HFFc6 (cell line): Measurements from ENCODE around the gene TCEANC2. TPM values are rescaled to one million over a fixed set of nuclear protein-coding genes. Genes with fewer than 3 reads are reported as not detected.
A peak's percentile ranks its signal among the peaks of the same experiment; 100 is the strongest.
"Not testable (repeated sequence)": the region's sequence is repeated elsewhere in the genome, so short reads cannot be mapped to it uniquely, and the experiment has no call there.

ENCODE experiments used
- DNase-seq: peaks from one replicate; pipeline ENCODE4 v3.0.0-alpha.2; 2018
- H3K27ac Mint-ChIP-seq: 2 replicates; pipeline ENCODE4 v1.8.0; 2020; ENCODE audit warnings: mild to moderate bottlenecking, mixed read lengths
- H3K27me3 Mint-ChIP-seq: 2 replicates; pipeline ENCODE4 v1.8.0; 2021; ENCODE audit warnings: mild to moderate bottlenecking, moderate library complexity, mixed read lengths; ENCODE audit not compliant: insufficient read depth
- H3K36me3 Mint-ChIP-seq: 2 replicates; pipeline ENCODE4 v1.8.0; 2021; ENCODE audit warnings: low read depth, mixed read lengths
- H3K4me1 Mint-ChIP-seq: 2 replicates; pipeline ENCODE4 v1.8.0; 2020; ENCODE audit warnings: low read depth, mixed read lengths
- H3K4me3 Mint-ChIP-seq: 2 replicates; pipeline ENCODE4 v1.8.0; 2020; ENCODE audit warnings: mild to moderate bottlenecking, moderate library complexity, mixed read lengths
- H3K9me3 Mint-ChIP-seq: 2 replicates; pipeline ENCODE4 v1.8.0; 2020; ENCODE audit warnings: mild to moderate bottlenecking, mixed read lengths
- total RNA-seq, 6 experiments: library from RNA; stranded (reverse); fragmentation: NEBNext Ultra II Directional; extraction: Animal tissue kit (Norgen Biotek cat#: 25700); gene quantifications; 2 replicates in 1 of 6; 3 replicates in 5 of 6; pipeline ENCODE4 v1.2.3, GENCODE V29; 2021
- TF ChIP-seq, protein P1 (sequence below): fragments of 200-600 bp; sonication (generic); IDR thresholded peaks from 2 replicates; pipeline ENCODE4 v1.5.0; 2021; ENCODE audit warnings: antibody characterized with exemption, mild to moderate bottlenecking

Gene TCEANC2
- total RNA-seq, 6 experiments from 2014 or later = 4.2 to 5.5 (median 4.8) TPM

DNA sequence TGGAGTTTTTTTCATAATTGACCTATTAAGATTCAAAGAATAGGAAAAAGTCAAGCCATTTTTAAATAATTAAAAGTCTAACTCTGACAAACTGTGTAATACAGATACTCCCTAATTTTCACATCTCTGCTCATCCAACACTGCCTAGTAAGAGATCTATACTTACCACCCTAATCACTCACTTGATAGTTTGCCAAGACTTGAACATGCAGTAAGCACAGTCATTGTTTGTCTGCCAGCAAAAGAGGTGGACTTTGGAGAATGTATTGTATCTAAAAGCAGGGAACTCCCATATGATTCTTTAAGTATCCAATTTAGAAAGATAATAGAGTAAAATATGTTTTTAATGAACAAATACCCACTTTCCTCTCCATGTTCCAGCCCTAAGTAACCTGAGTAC lies 15.9 kb upstream of the TCEANC2 start:
- H3K27ac Mint-ChIP-seq = no peak overlapping the region
- TF ChIP-seq, protein P1, sequence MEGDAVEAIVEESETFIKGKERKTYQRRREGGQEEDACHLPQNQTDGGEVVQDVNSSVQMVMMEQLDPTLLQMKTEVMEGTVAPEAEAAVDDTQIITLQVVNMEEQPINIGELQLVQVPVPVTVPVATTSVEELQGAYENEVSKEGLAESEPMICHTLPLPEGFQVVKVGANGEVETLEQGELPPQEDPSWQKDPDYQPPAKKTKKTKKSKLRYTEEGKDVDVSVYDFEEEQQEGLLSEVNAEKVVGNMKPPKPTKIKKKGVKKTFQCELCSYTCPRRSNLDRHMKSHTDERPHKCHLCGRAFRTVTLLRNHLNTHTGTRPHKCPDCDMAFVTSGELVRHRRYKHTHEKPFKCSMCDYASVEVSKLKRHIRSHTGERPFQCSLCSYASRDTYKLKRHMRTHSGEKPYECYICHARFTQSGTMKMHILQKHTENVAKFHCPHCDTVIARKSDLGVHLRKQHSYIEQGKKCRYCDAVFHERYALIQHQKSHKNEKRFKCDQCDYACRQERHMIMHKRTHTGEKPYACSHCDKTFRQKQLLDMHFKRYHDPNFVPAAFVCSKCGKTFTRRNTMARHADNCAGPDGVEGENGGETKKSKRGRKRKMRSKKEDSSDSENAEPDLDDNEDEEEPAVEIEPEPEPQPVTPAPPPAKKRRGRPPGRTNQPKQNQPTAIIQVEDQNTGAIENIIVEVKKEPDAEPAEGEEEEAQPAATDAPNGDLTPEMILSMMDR = no peak
- peaks cover 9% of the 10 kb centered on the region; the same call in 1 of the 2 replicates for H3K4me1 Mint-ChIP-seq
- no peaks in the 10 kb centered on the region; the same call in 1 of the 2 replicates for H3K27me3 Mint-ChIP-seq
- no peak for DNase-seq
- H3K4me3 Mint-ChIP-seq = no peak overlapping the region
- peaks cover 4% of the 10 kb centered on the region; the same call in 1 of the 2 replicates for H3K36me3 Mint-ChIP-seq
- no peaks in the 10 kb centered on the region for H3K9me3 Mint-ChIP-seq

DNA sequence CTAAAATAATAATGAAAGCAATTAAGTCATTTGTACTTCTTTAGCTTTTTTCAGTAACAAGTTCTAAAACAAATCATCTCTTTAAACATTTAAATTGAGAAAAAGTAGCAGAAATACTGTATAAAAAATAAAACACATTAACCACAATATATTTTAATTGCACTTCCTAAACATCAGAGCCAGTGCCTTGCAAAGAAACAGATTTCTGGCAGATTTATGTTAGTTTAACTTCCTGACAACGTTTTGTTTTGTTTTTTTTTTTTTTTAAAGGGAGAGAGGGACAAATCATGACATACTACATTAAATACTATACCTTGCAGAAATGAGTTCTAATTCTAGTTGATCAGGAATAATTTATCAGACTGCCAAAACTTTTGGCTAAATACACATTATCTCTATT lies 11.6 kb upstream of the TCEANC2 start:
- H3K27ac Mint-ChIP-seq = no peak overlapping the region
- H3K9me3 Mint-ChIP-seq = no peaks in the 10 kb centered on the region
- no peak overlapping the region for H3K4me3 Mint-ChIP-seq

DNA sequence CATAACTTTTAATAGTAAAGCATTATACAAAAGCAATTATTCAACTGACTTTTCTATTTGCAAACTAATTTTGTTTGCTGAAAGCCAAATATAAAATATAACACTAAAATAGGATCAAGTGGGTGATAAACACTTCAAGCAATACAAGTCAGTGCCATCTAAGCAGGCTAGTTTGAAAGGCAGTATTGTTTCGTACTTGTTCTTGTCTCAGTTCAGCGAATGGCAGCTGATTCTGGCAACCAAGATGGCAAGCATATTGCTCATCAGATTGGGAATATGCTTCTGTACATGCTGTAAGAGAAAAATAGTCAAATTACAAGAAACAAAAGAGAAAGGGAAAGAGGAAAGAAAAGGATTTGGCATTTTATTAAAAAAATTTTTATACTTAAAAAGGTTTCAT lies 7.9 kb upstream of the TCEANC2 start:
- Mint-ChIP-seq H3K4me1 (peaks cover 37% of the 10 kb centered on the region), H3K27me3 (no peaks in the 10 kb centered on the region), H3K27ac (no peak overlapping the region), H3K36me3 (peaks cover 9% of the 10 kb centered on the region; the same call in 1 of the 2 replicates), H3K9me3 (no peaks in the 10 kb centered on the region), H3K4me3 (no peak overlapping the region)
- no peak for DNase-seq
- TF ChIP-seq, protein P1 = no peak

More for the DNA sequence above, 11.6 kb upstream of the TCEANC2 start:
- H3K4me1 Mint-ChIP-seq = peaks cover 24% of the 10 kb centered on the region
- peaks cover 9% of the 10 kb centered on the region; the same call in 1 of the 2 replicates for H3K36me3 Mint-ChIP-seq
- H3K27me3 Mint-ChIP-seq = no peaks in the 10 kb centered on the region
- no peak for DNase-seq
- TF ChIP-seq, protein P1 = no peak

DNA sequence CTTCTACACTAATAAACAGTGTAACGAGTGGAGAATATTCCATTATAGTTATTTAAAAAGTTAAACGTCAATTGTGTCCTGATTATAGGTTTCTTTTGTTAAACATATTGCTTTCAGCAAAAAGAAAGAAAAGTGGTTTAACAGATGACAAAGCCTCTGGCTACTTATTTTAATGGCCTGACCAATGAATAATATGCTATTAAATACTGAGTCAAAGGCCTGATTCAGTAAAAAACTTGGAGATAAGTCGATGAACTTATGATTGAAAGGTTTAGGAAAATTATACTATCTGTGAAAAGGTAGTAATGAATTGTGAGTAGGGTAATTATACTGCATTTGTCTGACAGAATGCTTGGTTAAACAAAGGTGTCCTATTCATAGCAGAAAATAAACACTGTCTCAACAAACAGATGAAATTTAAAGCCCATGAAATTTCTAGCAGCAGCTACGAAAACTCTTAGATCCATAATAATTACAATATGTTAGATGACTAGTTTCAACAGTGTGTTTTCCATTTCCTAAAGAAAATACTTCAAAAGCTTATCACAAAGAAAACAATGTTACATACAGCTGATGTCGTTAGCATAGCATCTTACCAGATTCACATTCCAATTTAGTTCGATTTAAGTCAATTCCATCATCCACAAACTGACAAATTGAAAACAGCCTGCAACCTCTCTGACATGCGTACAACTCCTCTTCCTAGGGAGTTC lies 6.6 kb upstream of the TCEANC2 start:
- Mint-ChIP-seq H3K4me1 (peaks cover 37% of the 10 kb centered on the region), H3K9me3 (no peaks in the 10 kb centered on the region), H3K4me3 (peak overlapping the region; percentile 51; the same call in 1 of the 2 replicates), H3K27ac (peak overlapping the region; percentile 55), H3K27me3 (no peaks in the 10 kb centered on the region), H3K36me3 (peaks cover 9% of the 10 kb centered on the region; the same call in 1 of the 2 replicates)
- no peak for DNase-seq
- TF ChIP-seq, protein P1 = no peak

DNA sequence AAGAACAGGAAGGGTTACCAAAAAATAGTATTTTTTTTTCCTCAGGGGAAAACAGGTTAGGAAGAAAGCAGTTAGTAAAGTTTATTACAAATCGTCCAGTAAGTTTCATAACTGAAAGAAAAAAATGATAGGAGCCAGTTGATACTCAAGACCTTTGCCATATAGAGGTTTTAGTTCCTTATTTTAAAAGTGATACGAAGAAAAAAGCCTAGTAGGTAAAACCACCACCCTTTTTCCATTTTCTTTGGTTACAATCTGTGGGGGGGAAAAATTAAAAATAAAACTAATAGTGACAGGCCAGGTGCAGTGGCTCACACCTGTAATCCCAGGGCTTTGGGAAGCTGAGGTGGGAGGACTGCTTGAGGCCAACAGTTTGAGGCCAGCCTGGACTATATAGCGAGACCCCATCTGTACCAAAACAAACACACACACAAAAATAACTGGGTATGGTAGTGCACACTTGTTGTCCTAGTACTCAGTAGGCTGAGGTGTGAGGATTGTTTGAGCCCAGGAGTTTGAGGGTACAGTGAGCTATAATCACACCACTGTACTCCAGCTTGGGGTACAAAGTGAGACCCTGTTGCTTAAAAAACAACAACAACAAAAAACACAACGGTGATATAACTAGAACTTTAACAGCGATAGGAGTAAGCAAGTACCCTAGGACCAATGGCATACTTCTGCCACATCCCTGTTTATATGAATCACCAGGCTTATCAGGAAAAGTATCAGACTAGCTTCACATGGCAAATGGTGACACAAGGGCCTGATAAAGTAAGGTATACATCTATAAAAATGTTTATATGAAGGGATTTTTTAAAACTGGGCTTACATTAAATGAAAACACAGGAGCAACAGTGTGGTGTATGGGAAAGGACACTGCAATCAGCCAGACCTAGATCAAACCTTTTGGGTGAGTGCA lies 5.8 kb upstream of the TCEANC2 start:
- Mint-ChIP-seq H3K27me3 (no peaks in the 10 kb centered on the region), H3K36me3 (peaks cover 9% of the 10 kb centered on the region; the same call in 1 of the 2 replicates), H3K27ac (peak overlapping the region; percentile 55), H3K9me3 (no peaks in the 10 kb centered on the region), H3K4me3 (peak overlapping the region; percentile 51; the same call in 1 of the 2 replicates), H3K4me1 (peaks cover 37% of the 10 kb centered on the region)
- DNase-seq = peak; percentile 23
- TF ChIP-seq, protein P1 = no peak

DNA sequence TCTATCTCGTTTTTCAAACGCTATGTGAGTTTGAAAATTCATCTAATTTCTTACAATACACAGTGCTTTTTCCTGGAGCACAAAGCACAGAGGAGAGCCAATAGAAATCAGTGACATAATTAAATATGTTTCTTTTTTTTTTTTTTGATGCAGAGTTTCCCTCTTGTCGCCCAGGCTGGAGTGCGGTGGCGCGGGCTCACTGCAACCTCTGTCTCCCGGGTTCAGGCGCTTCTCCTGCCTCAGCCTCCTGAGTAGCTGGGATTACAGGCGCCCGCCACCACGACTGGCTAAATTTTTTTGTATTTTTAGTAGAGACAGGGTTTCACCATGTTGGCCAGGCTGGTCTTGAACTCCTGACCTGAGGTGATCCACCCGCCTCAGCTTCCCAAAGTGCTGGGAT lies 3.0 kb upstream of the TCEANC2 start:
- H3K9me3 Mint-ChIP-seq, H3K27me3 Mint-ChIP-seq, DNase-seq, H3K36me3 Mint-ChIP-seq, H3K4me3 Mint-ChIP-seq, H3K27ac Mint-ChIP-seq: not testable (repeated sequence)
- H3K4me1 Mint-ChIP-seq = peaks cover 47% of the 10 kb centered on the region
